GM12892 (cell line): ENCODE results near the gene MEA1.

Experiments used
- POLR2A ChIP-seq: IDR thresholded peaks from 2 replicates; pipeline ENCODE4 v1.6.1; 2011; ENCODE audit warnings: low read depth, low read length, control low read depth
- POLR2AphosphoS5 ChIP-seq: IDR thresholded peaks from 2 replicates; pipeline ENCODE4 v1.6.1; 2011; ENCODE audit warnings: low read depth, low read length, control low read depth
- TAF1 ChIP-seq: IDR thresholded peaks from 2 replicates; pipeline ENCODE4 v1.6.1; 2011; ENCODE audit warnings: low read depth, mild to moderate bottlenecking, control low read depth, low read length, borderline replicate concordance

- TF ChIP-seq POLR2A (no peak), POLR2AphosphoS5 (no peak), TAF1 (no peak)
Measured at GRCh38 chr6:43052842-43053544, 39.2 kb upstream of the MEA1 start.
